Activated naive CD8-positive, alpha-beta T cell treated with anti-CD3 and anti-CD28 coated beads for 36 hours (primary cell): ENCODE measurements around the gene NXT1. TPM values are rescaled to one million over a fixed set of nuclear protein-coding genes. Genes with fewer than 3 reads are reported as not detected.

Experiments used
- total RNA-seq, 2 experiments: library from RNA; stranded (reverse); gene quantifications; one replicate each; pipeline ENCODE4 v1.2.3, GENCODE V29; 2021

The NXT1 gene
- total RNA-seq, 2 experiments from 2014 or later, result 53.5 to 55.9 TPM

Other genes starting within 250 kb of the NXT1 start
- 10 to 100 TPM; 11.5 to 12.1 TPM for gene GZF1, start 11.4 kb downstream of the NXT1 start, total RNA-seq
- gene NAPB, start 70.7 kb downstream of the NXT1 start, total RNA-seq, result 1 to 10 TPM; 6.7 to 7.2 TPM
- not detected for gene CSTL1, start 88.9 kb downstream of the NXT1 start, total RNA-seq
- gene CST11, start 102.1 kb downstream of the NXT1 start, total RNA-seq, result not detected
- gene CST8, start 140.3 kb downstream of the NXT1 start, total RNA-seq, result not detected
- gene CST9L, start 217.7 kb downstream of the NXT1 start, total RNA-seq, result not detected